Hepatocyte (in vitro differentiated cells): ENCODE results near the gene SIGLEC7.

Source experiments
- CTCF ChIP-seq: fragments of 200-600 bp; sonication (generic); IDR thresholded peaks from 2 replicates; pipeline ENCODE4 v1.5.1; 2016; ENCODE audit warnings: antibody characterized with exemption, mild to moderate bottlenecking; ENCODE audit not compliant: poor library complexity
- EZH2 ChIP-seq: fragments of 200-600 bp; sonication (generic); IDR thresholded peaks from 2 replicates; pipeline ENCODE4 v1.6.1; 2016; ENCODE audit warnings: antibody characterized with exemption, mild to moderate bottlenecking, borderline replicate concordance

- TF ChIP-seq EZH2 (no peak), CTCF (no peak)
Measured at GRCh38 chr19:51137792-51138425, 4.2 kb upstream of the SIGLEC7 start.
